ENCODE measurements around the gene CCDC86.
"Not testable (repeated sequence)": the region's sequence is repeated elsewhere in the genome, so short reads cannot be mapped to it uniquely, and the experiment has no call there.

The CCDC86 gene

GRCh38 chr11:60841797-60842667 lies at the start of gene CCDC86:
Gene CCDC86, plus strand, starts transcription at chr11:60842113. Its CDS starts 12 bp downstream, at chr11:60842125.
- DNase-seq: peak; percentile 98

- DNase-seq: no peak
These were observed 49.4 kb upstream of the CCDC86 start for GRCh38 chr11:60792521-60792920.

GRCh38 chr11:60795291-60795690 lies 46.6 kb upstream of the CCDC86 start:
- no peak for DNase-seq

- no peak for DNase-seq
These were observed 43.9 kb upstream of the CCDC86 start for GRCh38 chr11:60797846-60798630.

- DNase-seq: no peak
These were observed 43.3 kb upstream of the CCDC86 start for GRCh38 chr11:60798631-60799030.

- no peak for DNase-seq
These were observed 40.7 kb upstream of the CCDC86 start for GRCh38 chr11:60801194-60801593.

GRCh38 chr11:60803273-60803936 lies 38.5 kb upstream of the CCDC86 start:
- no peak for DNase-seq

GRCh38 chr11:60809249-60809648 lies 32.7 kb upstream of the CCDC86 start:
- no peak for DNase-seq

GRCh38 chr11:60809691-60810090 lies 32.2 kb upstream of the CCDC86 start:
- DNase-seq: no peak

- no peak for DNase-seq
These were observed 31.8 kb upstream of the CCDC86 start for GRCh38 chr11:60810151-60810550.

GRCh38 chr11:60810569-60810968 lies 31.3 kb upstream of the CCDC86 start:
- no peak for DNase-seq

GRCh38 chr11:60813324-60813723 lies 28.6 kb upstream of the CCDC86 start:
- DNase-seq: no peak

- no peak for DNase-seq
These were observed 27.8 kb upstream of the CCDC86 start for GRCh38 chr11:60814112-60814511.

- DNase-seq: no peak
These were observed 25.2 kb upstream of the CCDC86 start for GRCh38 chr11:60816590-60817157.

- no peak for DNase-seq
These were observed 23.9 kb upstream of the CCDC86 start for GRCh38 chr11:60818057-60818456.

GRCh38 chr11:60821827-60822599 lies 19.9 kb upstream of the CCDC86 start:
- DNase-seq: no peak

GRCh38 chr11:60823745-60824306 lies 18.1 kb upstream of the CCDC86 start:
- not testable (repeated sequence) for DNase-seq

GRCh38 chr11:60825118-60825517 lies 16.8 kb upstream of the CCDC86 start:
- DNase-seq: no peak

- DNase-seq: no peak
These were observed 16.1 kb upstream of the CCDC86 start for GRCh38 chr11:60825790-60826189.

GRCh38 chr11:60830478-60831142 lies 11.3 kb upstream of the CCDC86 start:
- no peak for DNase-seq

GRCh38 chr11:60831143-60831500 lies 10.8 kb upstream of the CCDC86 start:
- DNase-seq: peak; percentile 82
